ENCODE measurements around the gene UBD.

DNA sequence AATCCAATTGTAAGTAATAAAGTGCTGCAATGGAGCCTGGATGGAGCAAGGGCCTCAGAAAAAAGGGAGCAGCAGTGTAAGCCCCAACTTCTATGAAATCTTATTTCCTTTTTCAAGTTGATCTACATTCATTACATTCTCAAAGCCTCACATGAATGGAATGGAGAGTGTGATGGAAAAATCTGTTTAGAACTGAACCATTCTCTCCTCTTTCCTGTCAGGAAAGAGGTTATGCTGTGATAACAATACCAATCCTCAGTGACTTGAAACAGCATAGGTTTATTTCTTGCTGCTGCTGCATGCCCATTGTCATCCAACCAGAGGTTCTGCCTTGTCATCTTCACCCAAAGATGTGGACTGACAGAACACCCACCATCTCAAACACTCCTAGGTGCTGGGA lies 16.5 kb upstream of the UBD start:
- no peak for TF ChIP-seq POLR2A (IDR thresholded peaks at IDR 0.05; ENCODE audit: low read depth, low read length)
- TF ChIP-seq POLR2AphosphoS5 (IDR thresholded peaks at IDR 0.05; ENCODE audit: low read depth, low read length) = no peak

Data from GM12891 (cell line).